ENCODE results near the gene C5AR1.
"Not testable (repeated sequence)": the region's sequence is repeated elsewhere in the genome, so short reads cannot be mapped to it uniquely, and the experiment has no call there.

C5AR1 gene

GRCh38 chr19:47296036-47296435 lies 13.6 kb upstream of the C5AR1 start:
- peak; percentile 81 for TF ChIP-seq CTCF (IDR thresholded peaks at IDR 0.05; ENCODE audit: borderline replicate concordance, control extremely low read depth, extremely low read depth, insufficient read depth, missing control alignments)
- DNase-seq (ENCODE audit: low spot score) = peak; percentile 81
- in situ Hi-C loops (cut with MboI; ENCODE audit: low sequenced_read_pairs, unreplicated experiment) = loop anchor here (10.0 kb wide), 3 partner anchors 89 to 409 kb away; partner anchors contain the start of gene MEIS3

- in situ Hi-C loops (cut with MboI; ENCODE audit: low sequenced_read_pairs, unreplicated experiment); DNase-seq (ENCODE audit: low spot score): not testable (repeated sequence)
Observed at GRCh38 chr19:47300867-47301266, 8.8 kb upstream of the C5AR1 start.

GRCh38 chr19:47302249-47302648 lies 7.4 kb upstream of the C5AR1 start:
- no peak for TF ChIP-seq CTCF (IDR thresholded peaks at IDR 0.05; ENCODE audit: borderline replicate concordance, control extremely low read depth, extremely low read depth, insufficient read depth, missing control alignments)
- in situ Hi-C loops (cut with MboI; ENCODE audit: low sequenced_read_pairs, unreplicated experiment) = no loop called here
- DNase-seq (ENCODE audit: low spot score) = no peak

GRCh38 chr19:47303966-47304365 lies 5.7 kb upstream of the C5AR1 start:
- in situ Hi-C loops (cut with MboI; ENCODE audit: low sequenced_read_pairs, unreplicated experiment) = no loop called here
- no peak for TF ChIP-seq CTCF (IDR thresholded peaks at IDR 0.05; ENCODE audit: borderline replicate concordance, control extremely low read depth, extremely low read depth, insufficient read depth, missing control alignments)
- DNase-seq (ENCODE audit: low spot score) = no peak

- peak; percentile 50 for DNase-seq (ENCODE audit: low spot score)
- TF ChIP-seq CTCF (IDR thresholded peaks at IDR 0.05; ENCODE audit: borderline replicate concordance, control extremely low read depth, extremely low read depth, insufficient read depth, missing control alignments) = peak; percentile 87
- in situ Hi-C loops (cut with MboI; ENCODE audit: low sequenced_read_pairs, unreplicated experiment) = no loop called here
Observed at GRCh38 chr19:47305309-47305751, 4.3 kb upstream of the C5AR1 start.

- DNase-seq (ENCODE audit: low spot score) = no peak
- no peak for TF ChIP-seq CTCF (IDR thresholded peaks at IDR 0.05; ENCODE audit: borderline replicate concordance, control extremely low read depth, extremely low read depth, insufficient read depth, missing control alignments)
- in situ Hi-C loops (cut with MboI; ENCODE audit: low sequenced_read_pairs, unreplicated experiment) = no loop called here
Observed at GRCh38 chr19:47306303-47306702, 3.4 kb upstream of the C5AR1 start.

GRCh38 chr19:47309038-47309437 lies 623 bp upstream of the C5AR1 start:
- DNase-seq (ENCODE audit: low spot score) = no peak
- no peak for TF ChIP-seq CTCF (IDR thresholded peaks at IDR 0.05; ENCODE audit: borderline replicate concordance, control extremely low read depth, extremely low read depth, insufficient read depth, missing control alignments)
- in situ Hi-C loops (cut with MboI; ENCODE audit: low sequenced_read_pairs, unreplicated experiment) = no loop called here
